Mucosa of descending colon (tissue), 3 donors: Measurements from ENCODE around the gene MGA. TPM values are rescaled to one million over a fixed set of nuclear protein-coding genes. Genes with fewer than 3 reads are reported as not detected.

Experiments
- ATAC-seq: fragments of 200-7000 bp; cut with Tn5 transposase; one replicate; pipeline ENCODE4 v1.9.1; 2020; ENCODE audit warnings: mild to moderate bottlenecking, moderate library complexity
- DNase-seq, 3 donors: peaks; one replicate each; pipeline ENCODE4 v3.0.0-alpha.2; 2020
- H3K36me3 ChIP-seq: fragments of 200-600 bp; one replicate; pipeline ENCODE4 v1.8.0; 2021; ENCODE audit warnings: low read depth, mild to moderate bottlenecking
- H3K4me1 ChIP-seq: fragments of 200-600 bp; one replicate; pipeline ENCODE4 v1.8.0; 2021; ENCODE audit warnings: low read depth, mild to moderate bottlenecking
- H3K4me3 ChIP-seq: fragments of 200-600 bp; one replicate; pipeline ENCODE4 v1.8.0; 2021; ENCODE audit warnings: mild to moderate bottlenecking
- H3K9me3 ChIP-seq: fragments of 200-600 bp; one replicate; pipeline ENCODE4 v1.8.0; 2021; ENCODE audit warnings: mild to moderate bottlenecking
- intact Hi-C, 2 donors: fragments of 100-400 bp; cut with DNase I in 1 of 2; cut with micrococcal nuclease in 1 of 2; formaldehyde crosslinking; loops; one replicate each; pipeline versions ENCODE4 v1.11.0 to v1.11.1; 2022; cut with DNase I, micrococcal nuclease
- total RNA-seq, 3 donors: library from RNA; stranded (reverse); fragmentation: NEBNext Ultra II Directional in 2 of 3; extraction: Animal tissue kit (Norgen Biotek cat#: 25700) in 2 of 3; gene quantifications; one replicate each; pipeline versions ENCODE4 v1.2.1 to v1.2.4, GENCODE V29; 2021 to 2023
- TF ChIP-seq, protein P1 (sequence below): fragments of 200-600 bp; IDR thresholded peaks from one replicate; pipeline ENCODE4 v1.8.0; 2022; ENCODE audit warnings: antibody characterized with exemption, mild to moderate bottlenecking
- donor health status: DM: no; HTN: no; CAD: no; lungs with moderate emphysema.
- donor health status: DM: no; HTN: no; CAD: no.
- donor health status: DM: no; HTN: yes; CAD: no.

Gene MGA
- total RNA-seq, 3 donors from 2014 or later = 29.1 to 50.5 (median 29.2) TPM

DNA sequence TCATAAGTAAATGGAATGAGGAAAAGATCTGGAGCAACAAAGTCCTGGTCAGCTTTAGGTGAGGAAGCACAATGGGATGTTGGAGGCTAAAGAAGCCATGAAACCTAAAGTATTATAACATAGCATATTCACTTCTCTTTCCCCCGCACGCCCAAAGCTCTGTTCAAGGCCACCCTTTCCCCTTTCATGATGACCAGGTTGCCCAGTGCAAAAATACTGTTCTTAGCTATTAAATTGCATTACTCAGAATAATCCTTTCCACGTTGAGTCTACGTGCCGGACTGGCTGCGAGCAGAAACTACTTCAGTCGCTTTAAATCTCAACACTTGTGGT is 113.5 kb downstream of the MGA start:
- no peak overlapping the region for H3K4me3 ChIP-seq
- peaks cover 14% of the 10 kb centered on the region for H3K4me1 ChIP-seq
- ATAC-seq = no peak
- TF ChIP-seq, protein P1, sequence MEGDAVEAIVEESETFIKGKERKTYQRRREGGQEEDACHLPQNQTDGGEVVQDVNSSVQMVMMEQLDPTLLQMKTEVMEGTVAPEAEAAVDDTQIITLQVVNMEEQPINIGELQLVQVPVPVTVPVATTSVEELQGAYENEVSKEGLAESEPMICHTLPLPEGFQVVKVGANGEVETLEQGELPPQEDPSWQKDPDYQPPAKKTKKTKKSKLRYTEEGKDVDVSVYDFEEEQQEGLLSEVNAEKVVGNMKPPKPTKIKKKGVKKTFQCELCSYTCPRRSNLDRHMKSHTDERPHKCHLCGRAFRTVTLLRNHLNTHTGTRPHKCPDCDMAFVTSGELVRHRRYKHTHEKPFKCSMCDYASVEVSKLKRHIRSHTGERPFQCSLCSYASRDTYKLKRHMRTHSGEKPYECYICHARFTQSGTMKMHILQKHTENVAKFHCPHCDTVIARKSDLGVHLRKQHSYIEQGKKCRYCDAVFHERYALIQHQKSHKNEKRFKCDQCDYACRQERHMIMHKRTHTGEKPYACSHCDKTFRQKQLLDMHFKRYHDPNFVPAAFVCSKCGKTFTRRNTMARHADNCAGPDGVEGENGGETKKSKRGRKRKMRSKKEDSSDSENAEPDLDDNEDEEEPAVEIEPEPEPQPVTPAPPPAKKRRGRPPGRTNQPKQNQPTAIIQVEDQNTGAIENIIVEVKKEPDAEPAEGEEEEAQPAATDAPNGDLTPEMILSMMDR = no peak
- H3K9me3 ChIP-seq = no peaks in the 10 kb centered on the region
- intact Hi-C loops = loop anchor here (5.0 kb wide), 1 partner anchor 39 kb away; no protein-coding TSS in a partner anchor
- H3K36me3 ChIP-seq = no peaks in the 10 kb centered on the region
- DNase-seq = no peak

DNA sequence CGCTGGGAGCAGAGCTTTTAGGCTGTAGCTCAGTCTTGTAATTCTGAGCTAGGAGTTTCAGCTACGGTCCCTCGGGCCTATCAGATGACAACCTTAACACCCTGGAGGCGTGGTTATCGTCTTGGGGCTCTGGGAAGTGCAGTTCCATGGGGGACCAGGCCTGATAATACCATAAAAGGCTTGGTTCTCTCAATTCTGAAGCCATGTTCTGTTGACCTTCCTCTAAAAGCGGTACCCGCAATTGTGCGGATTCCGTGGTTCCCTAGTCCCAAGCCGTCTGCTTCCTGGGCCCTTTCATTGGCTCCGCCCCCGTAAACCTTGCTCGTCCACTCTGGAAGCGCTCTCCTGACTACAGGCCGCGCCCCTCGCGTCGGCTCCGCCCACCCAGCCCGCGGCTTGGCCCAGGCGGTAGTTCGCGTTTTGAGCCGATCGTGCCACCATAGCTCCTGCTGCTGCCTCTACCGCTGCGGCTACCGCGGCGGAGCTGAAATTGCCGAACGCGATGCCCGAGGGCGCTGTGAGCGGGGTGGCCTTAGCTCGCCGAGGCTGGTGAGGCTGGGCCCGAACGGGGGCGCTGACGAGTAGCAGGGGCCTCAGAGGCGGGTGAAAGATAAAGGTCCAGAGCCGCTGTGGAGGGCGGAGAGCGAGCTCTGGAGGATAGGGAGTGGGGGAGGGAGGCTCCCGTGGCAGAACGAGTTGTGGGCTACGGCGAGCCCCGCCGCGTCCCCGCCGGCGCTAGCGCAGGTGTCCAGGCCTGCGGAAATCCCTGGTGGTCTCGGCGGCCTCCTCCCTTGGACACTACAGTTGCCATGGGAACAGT is 114.1 kb downstream of the MGA start, which contains the start of gene MAPKBP1:
MAPKBP1 (plus strand) TSS at position 423 of the 820 bp plus-strand sequence. CDS start 792 bp downstream, outside the sequence.
- intact Hi-C loops = loop anchor here (5.0 kb wide), 1 partner anchor 38 kb away; no protein-coding TSS in a partner anchor
- ATAC-seq = peak; percentile 97
- Histone ChIP-seq H3K9me3 (no peaks in the 10 kb centered on the region), H3K36me3 (no peaks in the 10 kb centered on the region), H3K4me1 (peaks cover 14% of the 10 kb centered on the region), H3K4me3 (peak within 1 kb of the TSS; percentile 49)
- DNase-seq = peak; percentile 99
- TF ChIP-seq, protein P1 = peak; percentile 76

DNA sequence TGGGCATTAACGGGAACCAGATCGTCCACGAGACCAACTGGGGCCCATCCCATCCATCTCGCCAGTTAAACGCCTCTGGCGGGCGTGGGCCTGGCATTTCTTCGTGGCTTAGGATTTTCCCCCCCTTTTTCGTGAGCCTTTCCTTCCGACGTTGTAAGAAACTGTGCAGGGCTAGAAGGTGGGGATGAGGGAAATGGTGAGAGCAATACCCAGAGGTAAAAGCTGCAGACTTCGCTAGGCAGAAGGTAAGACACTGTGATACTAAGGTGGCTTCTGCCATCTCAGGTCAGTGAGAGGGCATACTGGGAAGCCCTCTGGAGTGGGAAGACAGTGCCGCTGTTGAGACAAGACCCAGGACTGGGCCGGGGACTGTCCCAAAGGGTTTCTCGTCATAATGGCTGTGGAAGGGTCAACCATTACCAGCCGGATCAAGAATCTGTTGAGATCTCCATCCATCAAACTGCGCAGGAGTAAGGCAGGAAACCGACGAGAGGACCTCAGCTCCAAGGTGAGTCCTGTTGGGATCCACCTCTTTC is 114.7 kb downstream of the MGA start:
- TF ChIP-seq, protein P1 = no peak
- DNase-seq (peak in 1 of 3 donors; percentile 11), ATAC-seq (peak; percentile 12)
- H3K4me1 ChIP-seq = peaks cover 19% of the 10 kb centered on the region
- no peaks in the 10 kb centered on the region for H3K36me3 ChIP-seq
- H3K4me3 ChIP-seq = peak overlapping the region; percentile 49
- intact Hi-C loops = loop anchor here (5.0 kb wide), 1 partner anchor 37 kb away; no protein-coding TSS in a partner anchor
- no peaks in the 10 kb centered on the region for H3K9me3 ChIP-seq

DNA sequence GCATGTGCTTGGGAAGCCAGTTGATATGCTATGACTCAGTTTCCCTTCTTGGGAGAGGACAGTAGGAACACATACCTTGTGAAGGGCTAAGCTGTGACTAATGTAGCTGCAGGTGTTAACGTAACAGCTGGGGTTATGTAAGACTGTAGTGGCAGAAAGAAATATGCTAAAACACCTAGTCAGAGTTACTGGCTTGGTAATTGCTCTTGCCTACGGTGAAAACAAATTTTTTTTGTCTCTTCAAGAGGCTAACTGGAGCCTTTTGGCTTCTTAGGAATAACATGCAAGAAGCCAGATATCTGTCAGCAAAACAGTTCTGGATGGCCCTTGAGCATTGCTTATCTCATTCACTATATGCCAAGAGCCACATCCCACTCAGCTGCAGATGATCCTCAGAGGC is 115.4 kb downstream of the MGA start:
- Histone ChIP-seq H3K36me3 (no peaks in the 10 kb centered on the region), H3K4me1 (peaks cover 19% of the 10 kb centered on the region), H3K9me3 (no peaks in the 10 kb centered on the region), H3K4me3 (no peak overlapping the region)
- TF ChIP-seq, protein P1 = no peak
- DNase-seq (no peak), ATAC-seq (no peak)
- intact Hi-C loops = no loop called here

DNA sequence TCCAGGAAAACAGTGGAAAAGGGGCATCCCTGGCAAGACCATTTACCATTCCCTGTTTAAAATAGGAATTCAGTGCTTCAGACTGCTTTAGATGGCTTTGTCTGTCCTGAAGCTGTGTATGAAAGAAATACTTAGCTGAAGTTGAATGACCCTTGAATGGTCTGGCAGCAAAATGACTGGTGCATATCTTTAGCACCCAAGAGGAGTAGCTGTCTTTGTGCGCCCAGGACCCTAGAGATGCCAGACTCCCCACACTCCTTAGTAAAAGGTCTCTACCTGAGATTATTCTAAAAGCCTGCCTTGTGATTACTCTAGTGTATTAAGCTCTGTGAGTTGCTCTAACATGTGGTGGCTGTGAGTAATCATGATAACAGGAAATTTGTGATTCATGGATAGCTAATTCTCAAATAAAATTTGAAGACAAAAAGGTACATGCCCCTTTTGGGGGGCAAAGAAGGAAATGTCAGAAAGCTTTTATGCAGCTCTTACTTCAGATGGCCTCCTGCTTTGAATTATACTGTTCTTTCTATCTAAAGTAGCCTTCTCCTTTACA is 117.3 kb downstream of the MGA start:
- H3K4me1 ChIP-seq = peaks cover 19% of the 10 kb centered on the region
- ATAC-seq (no peak), DNase-seq (no peak)
- TF ChIP-seq, protein P1 = no peak
- H3K9me3 ChIP-seq = no peaks in the 10 kb centered on the region
- no peaks in the 10 kb centered on the region for H3K36me3 ChIP-seq
- intact Hi-C loops = no loop called here
- no peak overlapping the region for H3K4me3 ChIP-seq
